ENCODE results near the gene SYS1. TPM values are rescaled to one million over a fixed set of nuclear protein-coding genes. Genes with fewer than 3 reads are reported as not detected.

The SYS1 gene
- total RNA-seq, 6 donors from 2014 or later = 31.0 to 61.4 (median 50.7) TPM

- 60 to 71% methylated on average over 1 of the region's 1 CpG for WGBS, 2 donors
- ATAC-seq (ENCODE audit: low FRiP score in 2 of 2) (no peak), DNase-seq (no peak)
- peaks cover 64 to 97% (median 74%) of the 10 kb centered on the region in 4 donors for H3K4me1 ChIP-seq
- H3K9me3 ChIP-seq = no peaks in the 10 kb centered on the region
- peaks cover 0 to 22% (median 6%) of the 10 kb centered on the region in 4 donors for H3K36me3 ChIP-seq
- H3K4me3 ChIP-seq = peak overlapping the region in 1 of 4 donors; percentile 88
- H3K27me3 ChIP-seq = no peaks in the 10 kb centered on the region
- H3K27ac ChIP-seq = peak overlapping the region; percentile 91 to 92 (median 92)
- no peak for TF ChIP-seq CTCF (IDR thresholded peaks at IDR 0.05)
- TF ChIP-seq POLR2A (IDR thresholded peaks at IDR 0.05) = no peak
- TF ChIP-seq POLR2AphosphoS5 (IDR thresholded peaks at IDR 0.05) = no peak
- TF ChIP-seq EP300 (IDR thresholded peaks at IDR 0.05) = no peak
Measured at GRCh38 chr20:45340951-45341350, 22.0 kb upstream of the SYS1 start.

GRCh38 chr20:45341579-45341938 is 21.4 kb upstream of the SYS1 start:
- 47 to 60% methylated on average over 2 to 3 of the region's 3 CpGs for WGBS, 2 donors
- Histone ChIP-seq H3K27ac (peak overlapping the region; percentile 91 to 92 (median 92)), H3K4me3 (peak overlapping the region in 3 of 4 donors; percentile 55 to 88 (median 74)), H3K27me3 (no peaks in the 10 kb centered on the region), H3K36me3 (peaks cover 0 to 18% (median 3%) of the 10 kb centered on the region in 4 donors), H3K4me1 (peaks cover 69 to 96% (median 81%) of the 10 kb centered on the region in 4 donors), H3K9me3 (no peaks in the 10 kb centered on the region)
- no peak for ATAC-seq (ENCODE audit: low FRiP score in 2 of 2)
- TF ChIP-seq POLR2AphosphoS5 (IDR thresholded peaks at IDR 0.05) = no peak
- no peak for TF ChIP-seq POLR2A (IDR thresholded peaks at IDR 0.05)
- no peak for TF ChIP-seq CTCF (IDR thresholded peaks at IDR 0.05)
- no peak for DNase-seq

- peak overlapping the region in 3 of 4 donors; percentile 55 to 88 (median 74) for H3K4me3 ChIP-seq
- peak; percentile 77 to 83 for DNase-seq
- H3K27ac ChIP-seq = peak overlapping the region; percentile 91 to 92 (median 92)
- 29 to 55% methylated on average over 8 to 16 of the region's 16 CpGs for WGBS, 2 donors
- peak; percentile 2 to 66 for ATAC-seq (ENCODE audit: low FRiP score in 2 of 2)
- peak in 1 of 4 donors; percentile 64 for TF ChIP-seq EP300 (IDR thresholded peaks at IDR 0.05)
- peak in 3 of 4 donors; percentile 34 to 70 (median 44) for TF ChIP-seq POLR2A (IDR thresholded peaks at IDR 0.05)
- peak; percentile 63 to 68 for TF ChIP-seq POLR2AphosphoS5 (IDR thresholded peaks at IDR 0.05)
- no peak for TF ChIP-seq CTCF (IDR thresholded peaks at IDR 0.05)
- H3K9me3 ChIP-seq = no peaks in the 10 kb centered on the region
- H3K36me3 ChIP-seq = peaks cover 0 to 15% (median 3%) of the 10 kb centered on the region in 4 donors
- H3K4me1 ChIP-seq = peaks cover 73 to 96% (median 82%) of the 10 kb centered on the region in 4 donors
- H3K27me3 ChIP-seq = no peaks in the 10 kb centered on the region
Measured at GRCh38 chr20:45341939-45342854, 20.8 kb upstream of the SYS1 start.

- no peak for ATAC-seq (ENCODE audit: low FRiP score in 2 of 2)
- 56 to 58% methylated on average over 6 of the region's 6 CpGs for WGBS, 2 donors
Measured at GRCh38 chr20:45342855-45343531, 20.0 kb upstream of the SYS1 start.

More at GRCh38 chr20:45342855-45343531, 20.0 kb upstream of the SYS1 start:
- Histone ChIP-seq H3K27ac (peak overlapping the region; percentile 91 to 92 (median 92)), H3K4me3 (peak overlapping the region in 3 of 4 donors; percentile 55 to 88 (median 74)), H3K4me1 (peaks cover 70 to 94% (median 81%) of the 10 kb centered on the region in 4 donors), H3K36me3 (peaks cover 0 to 15% (median 3%) of the 10 kb centered on the region in 4 donors), H3K27me3 (no peaks in the 10 kb centered on the region), H3K9me3 (no peaks in the 10 kb centered on the region)
- TF ChIP-seq POLR2A (IDR thresholded peaks at IDR 0.05) (no peak), EP300 (IDR thresholded peaks at IDR 0.05) (no peak), CTCF (IDR thresholded peaks at IDR 0.05) (no peak), POLR2AphosphoS5 (IDR thresholded peaks at IDR 0.05) (no peak)
- DNase-seq = peak in 1 of 2 donors; percentile 64
